Osteocyte (in vitro differentiated cells): ENCODE measurements around the gene RAB24. TPM values are rescaled to one million over a fixed set of nuclear protein-coding genes. Genes with fewer than 3 reads are reported as not detected.
A peak's percentile ranks its signal among the peaks of the same experiment; 100 is the strongest.

ENCODE experiments used
- DNase-seq: peaks from one replicate; pipeline ENCODE4 v3.0.0; 2021; ENCODE audit warnings: mixed read lengths; ENCODE audit not compliant: unreplicated experiment; ENCODE audit errors: extremely low spot score
- H3K27ac Mint-ChIP-seq: one replicate; pipeline ENCODE4 v1.8.0; 2021; ENCODE audit warnings: mild to moderate bottlenecking, mixed read lengths; ENCODE audit not compliant: unreplicated experiment
- H3K27me3 Mint-ChIP-seq: one replicate; pipeline ENCODE4 v1.8.0; 2021; ENCODE audit warnings: mixed read lengths; ENCODE audit not compliant: unreplicated experiment
- H3K36me3 Mint-ChIP-seq: one replicate; pipeline ENCODE4 v1.8.0; 2021; ENCODE audit warnings: mixed read lengths; ENCODE audit not compliant: unreplicated experiment
- H3K4me1 Mint-ChIP-seq: one replicate; pipeline ENCODE4 v1.8.0; 2021; ENCODE audit warnings: mixed read lengths; ENCODE audit not compliant: unreplicated experiment
- H3K4me3 Mint-ChIP-seq: one replicate; pipeline ENCODE4 v1.8.0; 2021; ENCODE audit warnings: mild to moderate bottlenecking, moderate library complexity, mixed read lengths; ENCODE audit not compliant: unreplicated experiment
- H3K9me3 Mint-ChIP-seq: one replicate; pipeline ENCODE4 v1.8.0; 2021; ENCODE audit warnings: mixed read lengths; ENCODE audit not compliant: unreplicated experiment
- CTCF ChIP-seq: fragments of 200-600 bp; sonication (generic); IDR thresholded peaks from 2 replicates; pipeline ENCODE4 v1.5.0; 2021; ENCODE audit warnings: antibody characterized with exemption, mild to moderate bottlenecking, moderate library complexity
- total RNA-seq: library from RNA; stranded (reverse); gene quantifications from 2 replicates; pipeline ENCODE4 v1.2.1, GENCODE V29; 2021

Gene RAB24
- total RNA-seq, 1 donor from 2014 or later: 49.5 TPM

- Mint-ChIP-seq H3K27ac (peak overlapping the region; percentile 47), H3K27me3 (no peaks in the 10 kb centered on the region), H3K4me1 (peaks cover 27% of the 10 kb centered on the region), H3K36me3 (peaks cover 19% of the 10 kb centered on the region), H3K9me3 (no peaks in the 10 kb centered on the region), H3K4me3 (no peak overlapping the region)
- no peak for TF ChIP-seq CTCF
- no peak for DNase-seq
Measured at GRCh38 chr5:177297922-177298321, 5.6 kb downstream of the RAB24 start.

- Mint-ChIP-seq H3K27ac (peak overlapping the region; percentile 7), H3K4me3 (no peak overlapping the region), H3K9me3 (no peaks in the 10 kb centered on the region), H3K4me1 (peaks cover 19% of the 10 kb centered on the region), H3K27me3 (no peaks in the 10 kb centered on the region), H3K36me3 (peaks cover 32% of the 10 kb centered on the region)
- no peak for DNase-seq
- no peak for TF ChIP-seq CTCF
Measured at GRCh38 chr5:177296581-177296980, 6.9 kb downstream of the RAB24 start.

GRCh38 chr5:177295924-177296323 lies 7.6 kb downstream of the RAB24 start:
- Mint-ChIP-seq H3K27ac (no peak overlapping the region), H3K4me1 (peaks cover 15% of the 10 kb centered on the region), H3K9me3 (no peaks in the 10 kb centered on the region), H3K36me3 (peaks cover 34% of the 10 kb centered on the region), H3K4me3 (no peak overlapping the region), H3K27me3 (no peaks in the 10 kb centered on the region)
- DNase-seq: no peak
- no peak for TF ChIP-seq CTCF

- Mint-ChIP-seq H3K27me3 (no peaks in the 10 kb centered on the region), H3K27ac (no peak overlapping the region), H3K36me3 (peaks cover 37% of the 10 kb centered on the region), H3K9me3 (no peaks in the 10 kb centered on the region), H3K4me1 (peaks cover 3% of the 10 kb centered on the region), H3K4me3 (no peak overlapping the region)
- peak; percentile 17 for DNase-seq
- no peak for TF ChIP-seq CTCF
Measured at GRCh38 chr5:177294632-177295031, 8.9 kb downstream of the RAB24 start.

GRCh38 chr5:177293819-177294581 lies 9.5 kb downstream of the RAB24 start:
- no peak overlapping the region for H3K27ac Mint-ChIP-seq

More at GRCh38 chr5:177293819-177294581, 9.5 kb downstream of the RAB24 start:
- H3K4me1 Mint-ChIP-seq: peaks cover under 1% of the 10 kb centered on the region
- TF ChIP-seq CTCF: no peak
- DNase-seq: peak; percentile 73
- H3K27me3 Mint-ChIP-seq: no peaks in the 10 kb centered on the region
- H3K4me3 Mint-ChIP-seq: no peak overlapping the region
- no peaks in the 10 kb centered on the region for H3K9me3 Mint-ChIP-seq
- peaks cover 41% of the 10 kb centered on the region for H3K36me3 Mint-ChIP-seq
